HAP-1 (cell line): Measurements from ENCODE around the gene METAP1.
"Not testable (repeated sequence)": the region's sequence is repeated elsewhere in the genome, so short reads cannot be mapped to it uniquely, and the experiment has no call there.

Source experiments
- DNase-seq, 2 experiments: peaks; one replicate each; pipeline ENCODE4 v3.0.0-alpha.2; 2016 to 2020; ENCODE audit warnings: low spot score in 2 of 2
- H3K27me3 ChIP-seq: fragments of 250-450 bp; sonication (Bioruptor Pico); 2 replicates; pipeline ENCODE4 v1.5.1; 2020; ENCODE audit warnings: low read depth, mild to moderate bottlenecking, moderate library complexity
- H3K36me3 ChIP-seq: fragments of 250-450 bp; sonication (Bioruptor Pico); replicated peaks from 2 replicates; pipeline ENCODE4 v1.5.1; 2020; ENCODE audit warnings: mild to moderate bottlenecking
- H3K4me1 ChIP-seq: fragments of 250-450 bp; sonication (Bioruptor Pico); 2 replicates; pipeline ENCODE4 v1.5.1; 2020; ENCODE audit warnings: mild to moderate bottlenecking
- H3K4me3 ChIP-seq: fragments of 250-450 bp; sonication (Bioruptor Pico); 2 replicates; pipeline ENCODE4 v1.5.1; 2020; ENCODE audit warnings: mild to moderate bottlenecking, moderate library complexity
- H3K9me3 ChIP-seq: fragments of 250-450 bp; sonication (Bioruptor Pico); 2 replicates; pipeline ENCODE4 v1.5.1; 2020; ENCODE audit warnings: mild to moderate bottlenecking, moderate library complexity
- in situ Hi-C: fragments of 300-500 bp; cut with MboI; formaldehyde crosslinking; loops from 3 replicates; pipeline ENCODE4 v1.14.3; 2020; ENCODE audit warnings: low sequenced_read_pairs, inconsistent platforms, mixed read lengths

METAP1 gene

GRCh38 chr4:99021386-99021785, 25.9 kb downstream of the METAP1 start:
- H3K36me3 ChIP-seq: peaks cover 3% of the 10 kb centered on the region
- no peaks in the 10 kb centered on the region for H3K4me1 ChIP-seq
- in situ Hi-C loops: no loop called here
- H3K27me3 ChIP-seq: no peaks in the 10 kb centered on the region
- no peak for DNase-seq
- peaks cover 6% of the 10 kb centered on the region for H3K9me3 ChIP-seq
- no peak overlapping the region for H3K4me3 ChIP-seq

- no peaks in the 10 kb centered on the region for H3K4me1 ChIP-seq
- peaks cover 6% of the 10 kb centered on the region for H3K9me3 ChIP-seq
- no peak overlapping the region for H3K4me3 ChIP-seq
- peaks cover 3% of the 10 kb centered on the region for H3K36me3 ChIP-seq
- in situ Hi-C loops: no loop called here
- no peaks in the 10 kb centered on the region for H3K27me3 ChIP-seq
- DNase-seq: no peak
These were observed 27.0 kb downstream of the METAP1 start for GRCh38 chr4:99022566-99022965.

- in situ Hi-C loops, H3K4me3 ChIP-seq, H3K9me3 ChIP-seq, H3K27me3 ChIP-seq, H3K4me1 ChIP-seq, H3K36me3 ChIP-seq, DNase-seq: not testable (repeated sequence)
These were observed 28.3 kb downstream of the METAP1 start for GRCh38 chr4:99023800-99024251.

- Histone ChIP-seq H3K27me3 (no peaks in the 10 kb centered on the region), H3K4me3 (no peak overlapping the region), H3K9me3 (peaks cover 4% of the 10 kb centered on the region), H3K4me1 (no peaks in the 10 kb centered on the region), H3K36me3 (peaks cover 8% of the 10 kb centered on the region)
- in situ Hi-C loops: no loop called here
- no peak for DNase-seq
These were observed 29.2 kb downstream of the METAP1 start for GRCh38 chr4:99024481-99025275.

- in situ Hi-C loops: no loop called here
- DNase-seq: no peak
- Histone ChIP-seq H3K4me3 (no peak overlapping the region), H3K27me3 (no peaks in the 10 kb centered on the region), H3K4me1 (no peaks in the 10 kb centered on the region), H3K36me3 (peaks cover 8% of the 10 kb centered on the region), H3K9me3 (peaks cover 4% of the 10 kb centered on the region; the same call in 1 of the 2 replicates)
These were observed 30.0 kb downstream of the METAP1 start for GRCh38 chr4:99025506-99025905.

- in situ Hi-C loops: no loop called here
- Histone ChIP-seq H3K27me3 (no peaks in the 10 kb centered on the region), H3K4me1 (no peaks in the 10 kb centered on the region), H3K4me3 (no peak overlapping the region), H3K9me3 (no peaks in the 10 kb centered on the region), H3K36me3 (peaks cover 13% of the 10 kb centered on the region)
- DNase-seq: no peak
These were observed 31.8 kb downstream of the METAP1 start for GRCh38 chr4:99027304-99027703.

- no peaks in the 10 kb centered on the region for H3K4me1 ChIP-seq
These were observed 32.7 kb downstream of the METAP1 start for GRCh38 chr4:99028187-99028586.

GRCh38 chr4:99029018-99029735, 33.7 kb downstream of the METAP1 start:
- Histone ChIP-seq H3K27me3 (no peaks in the 10 kb centered on the region), H3K36me3 (peaks cover 13% of the 10 kb centered on the region), H3K9me3 (no peaks in the 10 kb centered on the region), H3K4me1 (no peaks in the 10 kb centered on the region), H3K4me3 (no peak overlapping the region)
- no peak for DNase-seq
- in situ Hi-C loops: no loop called here

More at GRCh38 chr4:99028187-99028586, 32.7 kb downstream of the METAP1 start:
- DNase-seq: no peak
- H3K9me3 ChIP-seq: no peaks in the 10 kb centered on the region
- no peaks in the 10 kb centered on the region for H3K27me3 ChIP-seq
- H3K4me3 ChIP-seq: no peak overlapping the region
- peaks cover 13% of the 10 kb centered on the region for H3K36me3 ChIP-seq
- in situ Hi-C loops: no loop called here

- Histone ChIP-seq H3K9me3 (no peaks in the 10 kb centered on the region), H3K36me3 (peaks cover 13% of the 10 kb centered on the region), H3K4me3 (no peak overlapping the region), H3K4me1 (no peaks in the 10 kb centered on the region), H3K27me3 (no peaks in the 10 kb centered on the region)
- in situ Hi-C loops: no loop called here
- no peak for DNase-seq
These were observed 34.3 kb downstream of the METAP1 start for GRCh38 chr4:99029852-99030251.

GRCh38 chr4:99033956-99034355, 38.4 kb downstream of the METAP1 start:
- H3K9me3 ChIP-seq: no peaks in the 10 kb centered on the region
- H3K4me3 ChIP-seq: no peak overlapping the region
- in situ Hi-C loops: no loop called here
- no peak for DNase-seq
- H3K27me3 ChIP-seq: no peaks in the 10 kb centered on the region
- H3K4me1 ChIP-seq: peaks cover 3% of the 10 kb centered on the region; the same call in 1 of the 2 replicates
- peaks cover 19% of the 10 kb centered on the region for H3K36me3 ChIP-seq

- H3K27me3 ChIP-seq: no peaks in the 10 kb centered on the region
- DNase-seq: no peak
- in situ Hi-C loops: no loop called here
- H3K9me3 ChIP-seq: no peaks in the 10 kb centered on the region
- peaks cover 17% of the 10 kb centered on the region for H3K36me3 ChIP-seq
- peaks cover 3% of the 10 kb centered on the region; the same call in 1 of the 2 replicates for H3K4me1 ChIP-seq
- H3K4me3 ChIP-seq: no peak overlapping the region
These were observed 42.7 kb downstream of the METAP1 start for GRCh38 chr4:99038213-99038612.

- no peak overlapping the region for H3K4me3 ChIP-seq
- in situ Hi-C loops: no loop called here
- no peaks in the 10 kb centered on the region for H3K9me3 ChIP-seq
- no peaks in the 10 kb centered on the region for H3K27me3 ChIP-seq
- no peaks in the 10 kb centered on the region for H3K4me1 ChIP-seq
- no peak for DNase-seq
- H3K36me3 ChIP-seq: peaks cover 23% of the 10 kb centered on the region
These were observed 47.8 kb downstream of the METAP1 start for GRCh38 chr4:99043346-99043745.

GRCh38 chr4:99047710-99048109, 52.2 kb downstream of the METAP1 start:
- H3K9me3 ChIP-seq: no peaks in the 10 kb centered on the region
- no peaks in the 10 kb centered on the region for H3K27me3 ChIP-seq
- H3K36me3 ChIP-seq: peaks cover 54% of the 10 kb centered on the region
- DNase-seq: no peak
- H3K4me1 ChIP-seq: no peaks in the 10 kb centered on the region
- in situ Hi-C loops: no loop called here
- no peak overlapping the region for H3K4me3 ChIP-seq

GRCh38 chr4:99052902-99053301, 57.4 kb downstream of the METAP1 start:
- Histone ChIP-seq H3K4me3 (no peak overlapping the region), H3K36me3 (peaks cover 66% of the 10 kb centered on the region), H3K27me3 (no peaks in the 10 kb centered on the region), H3K9me3 (no peaks in the 10 kb centered on the region), H3K4me1 (0 out of 2 replicates have a peak, but pooled peaks cover 2% of the 10 kb centered on the region)
- no peak for DNase-seq
- in situ Hi-C loops: loop anchor here (25.0 kb wide), 1 partner anchor 316 kb away; no protein-coding TSS in a partner anchor
